Natural killer cell (primary cell): ENCODE measurements around the gene TMEM176A. TPM values are rescaled to one million over a fixed set of nuclear protein-coding genes. Genes with fewer than 3 reads are reported as not detected.

Source experiments
- ATAC-seq, 3 donors: fragments of 150-1000 bp in 2 of 3; fragments of 200-7000 bp in 1 of 3; cut with Tn5 transposase; 1 replicate in 1 of 3; 2 replicates in 2 of 3; pipeline ENCODE4 v1.10.0; 2021; ENCODE audit warnings: mild to moderate bottlenecking in 2 of 3, moderate library complexity in 2 of 3
- DNase-seq, 2 donors: peaks; one replicate each; pipeline versions ENCODE4 v3.0.0 to v3.0.0-alpha.2; 2013 to 2021; ENCODE audit warnings: mixed read lengths in 1 of 2
- H3K27ac ChIP-seq: one replicate; pipeline ENCODE4 v1.5.1; 2013; ENCODE audit warnings: mild to moderate bottlenecking, low read length
- H3K27me3 ChIP-seq: one replicate; pipeline ENCODE4 v1.6.1; 2013; ENCODE audit warnings: low read length; ENCODE audit not compliant: control insufficient read depth, insufficient read depth
- H3K36me3 ChIP-seq: one replicate; pipeline ENCODE4 v1.6.1; 2013; ENCODE audit warnings: low read length; ENCODE audit not compliant: control insufficient read depth, insufficient read depth
- H3K4me1 ChIP-seq: one replicate; pipeline ENCODE4 v1.6.1; 2013; ENCODE audit warnings: low read length; ENCODE audit not compliant: control insufficient read depth, insufficient read depth
- H3K4me3 ChIP-seq: one replicate; pipeline ENCODE4 v1.5.1; 2013; ENCODE audit warnings: low read length
- H3K9me3 ChIP-seq: one replicate; pipeline ENCODE4 v1.6.1; 2013; ENCODE audit warnings: low read length; ENCODE audit not compliant: control insufficient read depth, insufficient read depth
- H3K27ac Mint-ChIP-seq, 2 donors: one replicate each; pipeline ENCODE4 v1.8.0; 2022; ENCODE audit warnings: mild to moderate bottlenecking in 2 of 2, mixed read lengths in 2 of 2, moderate library complexity in 1 of 2
- H3K27me3 Mint-ChIP-seq, 2 donors: one replicate each; pipeline ENCODE4 v1.8.0; 2022; ENCODE audit warnings: low read depth in 2 of 2, mixed read lengths in 2 of 2
- H3K36me3 Mint-ChIP-seq: one replicate; pipeline ENCODE4 v1.8.0; 2022; ENCODE audit warnings: mixed read lengths
- H3K4me1 Mint-ChIP-seq, 2 donors: one replicate each; pipeline ENCODE4 v1.8.0; 2022; ENCODE audit warnings: mixed read lengths in 2 of 2
- H3K4me3 Mint-ChIP-seq: one replicate; pipeline ENCODE4 v1.8.0; 2022; ENCODE audit warnings: mild to moderate bottlenecking, moderate library complexity, mixed read lengths
- H3K9me3 Mint-ChIP-seq, 2 donors: one replicate each; pipeline ENCODE4 v1.8.0; 2022; ENCODE audit warnings: mixed read lengths in 2 of 2
- CTCF ChIP-seq: fragments of 200-600 bp; IDR thresholded peaks from one replicate; pipeline ENCODE4 v1.8.0; 2022; ENCODE audit warnings: antibody characterized with exemption
- WGBS: methylation state at CpG from one replicate; pipeline ENCODE4 v1.1.7; 2013; ENCODE audit warnings: missing lambda C conversion rate; ENCODE audit not compliant: insufficient coverage; 5-methylcytosine and 5-hydroxymethylcytosine counted together
- intact Hi-C: fragments of 100-400 bp; cut with micrococcal nuclease; formaldehyde crosslinking; loops from one replicate; pipeline ENCODE4 v1.14.2; 2022
- total RNA-seq, 4 donors: library from RNA; stranded (reverse); fragments of 120-200 nt in 1 of 4; gene quantifications; one replicate each; pipeline versions ENCODE4 v1.2.3 to v1.2.4, GENCODE V29; 2013 to 2022

The TMEM176A gene
- total RNA-seq, 3 donors from 2014 or later (not counting 1 experiment from before 2014, with no cell fraction given) = 2.0 TPM; not detected in 2

GRCh38 chr7:150784954-150785353, 15.6 kb upstream of the TMEM176A start:
- TF ChIP-seq CTCF = no peak
- no peaks in the 10 kb centered on the region for H3K9me3 ChIP-seq

DNA sequence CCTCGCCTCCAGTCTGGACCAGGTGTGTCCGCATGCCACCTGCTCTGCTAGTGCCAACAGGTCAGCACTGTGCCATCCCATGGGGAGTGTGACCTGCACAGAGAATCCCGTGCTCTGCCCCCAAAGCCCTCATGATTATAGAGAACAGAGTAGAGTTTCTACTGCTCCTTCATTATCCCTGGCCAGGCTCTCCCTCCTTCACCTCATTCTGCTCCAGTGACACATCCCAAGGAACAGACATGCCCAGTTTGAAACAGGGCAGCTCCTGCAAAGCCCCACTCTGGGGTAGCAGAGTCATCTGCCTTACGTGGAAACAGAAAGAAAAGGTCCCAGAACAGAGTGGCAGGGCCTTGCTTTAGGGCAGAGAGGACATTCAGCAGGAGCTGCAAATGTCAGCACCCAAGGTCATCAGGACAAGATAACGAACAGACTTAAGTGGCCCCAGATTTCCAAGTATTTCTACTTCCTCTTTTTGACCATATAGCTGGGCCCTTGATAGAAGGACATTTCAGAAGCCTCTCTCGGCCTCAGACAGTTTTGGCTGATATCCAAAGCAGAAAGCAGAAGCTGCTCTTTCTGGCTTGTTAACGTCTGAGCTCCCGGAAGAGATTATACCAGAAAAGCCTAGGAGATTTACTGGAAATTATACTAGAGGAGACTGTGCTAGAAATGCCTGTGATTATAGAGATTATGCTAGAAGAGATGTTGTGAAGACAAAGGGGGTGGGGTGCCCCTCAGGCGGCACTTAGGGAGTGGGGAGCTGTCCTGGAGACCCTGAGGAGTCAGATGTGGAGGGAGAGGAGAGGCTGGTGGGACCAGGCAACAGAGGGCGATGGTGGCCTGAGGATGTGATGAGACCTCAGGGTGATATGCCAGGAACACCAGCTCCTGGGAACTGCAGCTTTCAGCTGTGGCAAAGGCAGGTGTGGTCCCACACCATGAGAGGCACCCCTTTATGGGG, 13.0 kb upstream of the TMEM176A start:
- no peak for DNase-seq
- H3K27ac Mint-ChIP-seq = no peak overlapping the region
- H3K4me3 Mint-ChIP-seq = no peak overlapping the region

More at GRCh38 chr7:150784954-150785353, 15.6 kb upstream of the TMEM176A start:
- H3K27ac ChIP-seq = no peak overlapping the region
- H3K27me3 ChIP-seq = no peaks in the 10 kb centered on the region
- Mint-ChIP-seq H3K27ac (no peak overlapping the region), H3K9me3 (no peaks in the 10 kb centered on the region), H3K4me1 (no peaks in the 10 kb centered on the region), H3K4me3 (no peak overlapping the region), H3K27me3 (peaks cover 0 to 17% of the 10 kb centered on the region in 2 donors), H3K36me3 (no peaks in the 10 kb centered on the region)
- WGBS = 80% methylated on average over 3 of the region's 4 CpGs
- H3K4me1 ChIP-seq = peaks cover 6% of the 10 kb centered on the region
- intact Hi-C loops = no loop called here
- no peak for DNase-seq
- no peak overlapping the region for H3K4me3 ChIP-seq
- H3K36me3 ChIP-seq = no peaks in the 10 kb centered on the region
- no peak for ATAC-seq

GRCh38 chr7:150788474-150789269, 11.9 kb upstream of the TMEM176A start:
- Histone ChIP-seq H3K4me1 (peaks cover 6% of the 10 kb centered on the region), H3K4me3 (no peak overlapping the region), H3K36me3 (no peaks in the 10 kb centered on the region), H3K27me3 (no peaks in the 10 kb centered on the region), H3K27ac (no peak overlapping the region), H3K9me3 (no peaks in the 10 kb centered on the region)
- Mint-ChIP-seq H3K4me1 (no peaks in the 10 kb centered on the region), H3K4me3 (no peak overlapping the region), H3K27ac (no peak overlapping the region), H3K9me3 (no peaks in the 10 kb centered on the region), H3K27me3 (peaks cover 0 to 18% of the 10 kb centered on the region in 2 donors), H3K36me3 (no peaks in the 10 kb centered on the region)
- no peak for DNase-seq
- intact Hi-C loops = no loop called here
- TF ChIP-seq CTCF = no peak
- WGBS = 86% methylated on average over 8 of the region's 9 CpGs
- ATAC-seq = no peak

More for the DNA sequence above, 13.0 kb upstream of the TMEM176A start:
- no peak overlapping the region for H3K4me3 ChIP-seq
- H3K4me1 Mint-ChIP-seq = no peaks in the 10 kb centered on the region
- H3K9me3 ChIP-seq = no peaks in the 10 kb centered on the region
- peaks cover 0 to 18% of the 10 kb centered on the region in 2 donors for H3K27me3 Mint-ChIP-seq
- no peaks in the 10 kb centered on the region for H3K9me3 Mint-ChIP-seq
- no peaks in the 10 kb centered on the region for H3K36me3 ChIP-seq
- no peaks in the 10 kb centered on the region for H3K27me3 ChIP-seq
- WGBS = 48% methylated on average over 10 of the region's 10 CpGs
- intact Hi-C loops = no loop called here
- no peak overlapping the region for H3K27ac ChIP-seq
- H3K4me1 ChIP-seq = peaks cover 6% of the 10 kb centered on the region
- H3K36me3 Mint-ChIP-seq = no peaks in the 10 kb centered on the region
- peak in 2 of 3 donors; percentile 21 to 76 for ATAC-seq
- no peak for TF ChIP-seq CTCF
